GM12878 (cell line): ENCODE data around the gene TRPM3.
"Not testable (repeated sequence)": the region's sequence is repeated elsewhere in the genome, so short reads cannot be mapped to it uniquely, and the experiment has no call there.

Experiments
- ATF7 ChIP-seq: fragments of 450-650 bp; IDR thresholded peaks from 2 replicates; pipeline ENCODE4 v1.6.1; 2016; ENCODE audit warnings: low read depth, mild to moderate bottlenecking
- BCL11A ChIP-seq: IDR thresholded peaks from 2 replicates; pipeline ENCODE4 v1.6.1; 2011; ENCODE audit warnings: low read depth, low read length
- CREM ChIP-seq: IDR thresholded peaks from 2 replicates; pipeline ENCODE4 v1.6.1; 2014; ENCODE audit warnings: antibody characterized with exemption, low read depth
- JUNB ChIP-seq: IDR thresholded peaks from 2 replicates; pipeline ENCODE4 v1.6.1; 2016; ENCODE audit warnings: antibody characterized with exemption, mild to moderate bottlenecking
- KLF5 ChIP-seq: fragments of 450-650 bp; IDR thresholded peaks from 2 replicates; pipeline ENCODE4 v1.6.1; 2014; ENCODE audit warnings: mild to moderate bottlenecking; ENCODE audit not compliant: partially characterized antibody
- NFIC ChIP-seq: IDR thresholded peaks from 2 replicates; pipeline ENCODE4 v1.6.1; 2012; ENCODE audit warnings: low read depth, mild to moderate bottlenecking, inconsistent platforms, low read length, moderate library complexity
- POLR2A ChIP-seq: IDR thresholded peaks from 2 replicates; pipeline ENCODE4 v1.6.1; 2011; ENCODE audit warnings: low read depth, mild to moderate bottlenecking, low read length
- RAD51 ChIP-seq: fragments of 450-650 bp; IDR thresholded peaks from 2 replicates; pipeline ENCODE4 v1.6.1; 2016; ENCODE audit warnings: moderate library complexity, mild to moderate bottlenecking, inconsistent platforms
- REST ChIP-seq: IDR thresholded peaks from 2 replicates; pipeline ENCODE4 v1.6.1; 2012; ENCODE audit warnings: mild to moderate bottlenecking, low read depth, low read length
- RFX5 ChIP-seq: IDR thresholded peaks from 2 replicates; pipeline ENCODE4 v1.6.1; 2011; ENCODE audit warnings: low read depth, low read length, improper control_type of control experiment
- TCF12 ChIP-seq: IDR thresholded peaks from 2 replicates; pipeline ENCODE4 v1.6.1; 2011; ENCODE audit warnings: low read depth, mild to moderate bottlenecking, low read length
- TF ChIP-seq, protein P1 (sequence below), 3 experiments: IDR thresholded peaks in 2 of 3; conservative IDR thresholded peaks in 1 of 3; 2 replicates each; pipeline ENCODE4 v1.5.1; 2011; ENCODE audit warnings: low read depth in 3 of 3, low read length in 3 of 3, mild to moderate bottlenecking in 3 of 3, control low read depth in 2 of 3, moderate library complexity in 2 of 3, inconsistent platforms in 1 of 3, mixed read lengths in 1 of 3; ENCODE audit not compliant: control insufficient read depth in 2 of 3, insufficient read depth in 1 of 3; ENCODE audit errors: extremely low read depth in 1 of 3
- TF ChIP-seq, protein P2 (sequence below): IDR thresholded peaks from 2 replicates; pipeline ENCODE4 v1.6.1; 2012; ENCODE audit warnings: low read length, inconsistent platforms

DNA sequence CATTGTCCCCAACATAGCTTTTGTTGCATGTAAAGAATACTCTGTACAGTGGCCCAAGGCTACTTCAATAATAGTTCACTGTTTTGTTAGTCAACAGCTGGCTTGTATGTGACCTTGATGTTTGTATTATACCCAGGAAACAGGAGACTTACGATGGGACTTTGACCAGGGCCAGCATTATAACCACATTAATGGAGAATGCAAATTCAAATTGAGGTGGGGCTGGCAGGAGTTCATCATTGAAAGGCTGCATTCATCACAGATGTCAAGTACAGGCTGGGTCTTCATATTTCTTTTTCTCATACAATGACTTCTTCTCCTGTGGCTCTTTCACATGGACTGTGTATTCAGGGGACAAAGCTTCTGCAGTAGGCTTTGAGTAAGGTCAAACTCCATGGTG lies 396.6 kb downstream of the TRPM3 start:
- not testable (repeated sequence) for TF ChIP-seq JUNB, BCL11A, CREM, RAD51, RFX5, NFIC, REST, KLF5, ATF7, POLR2A, TCF12
- TF ChIP-seq, protein P1, sequence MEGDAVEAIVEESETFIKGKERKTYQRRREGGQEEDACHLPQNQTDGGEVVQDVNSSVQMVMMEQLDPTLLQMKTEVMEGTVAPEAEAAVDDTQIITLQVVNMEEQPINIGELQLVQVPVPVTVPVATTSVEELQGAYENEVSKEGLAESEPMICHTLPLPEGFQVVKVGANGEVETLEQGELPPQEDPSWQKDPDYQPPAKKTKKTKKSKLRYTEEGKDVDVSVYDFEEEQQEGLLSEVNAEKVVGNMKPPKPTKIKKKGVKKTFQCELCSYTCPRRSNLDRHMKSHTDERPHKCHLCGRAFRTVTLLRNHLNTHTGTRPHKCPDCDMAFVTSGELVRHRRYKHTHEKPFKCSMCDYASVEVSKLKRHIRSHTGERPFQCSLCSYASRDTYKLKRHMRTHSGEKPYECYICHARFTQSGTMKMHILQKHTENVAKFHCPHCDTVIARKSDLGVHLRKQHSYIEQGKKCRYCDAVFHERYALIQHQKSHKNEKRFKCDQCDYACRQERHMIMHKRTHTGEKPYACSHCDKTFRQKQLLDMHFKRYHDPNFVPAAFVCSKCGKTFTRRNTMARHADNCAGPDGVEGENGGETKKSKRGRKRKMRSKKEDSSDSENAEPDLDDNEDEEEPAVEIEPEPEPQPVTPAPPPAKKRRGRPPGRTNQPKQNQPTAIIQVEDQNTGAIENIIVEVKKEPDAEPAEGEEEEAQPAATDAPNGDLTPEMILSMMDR (IDR thresholded peaks at IDR 0.05 in 2 of 3, conservative IDR thresholded peaks at IDR 0.05 in 1 of 3; ENCODE audit: control insufficient read depth in 2 of 3, extremely low read depth in 1 of 3, insufficient read depth in 1 of 3, low read depth in 3 of 3, low read length in 3 of 3), result not testable (repeated sequence)
- TF ChIP-seq, protein P2, sequence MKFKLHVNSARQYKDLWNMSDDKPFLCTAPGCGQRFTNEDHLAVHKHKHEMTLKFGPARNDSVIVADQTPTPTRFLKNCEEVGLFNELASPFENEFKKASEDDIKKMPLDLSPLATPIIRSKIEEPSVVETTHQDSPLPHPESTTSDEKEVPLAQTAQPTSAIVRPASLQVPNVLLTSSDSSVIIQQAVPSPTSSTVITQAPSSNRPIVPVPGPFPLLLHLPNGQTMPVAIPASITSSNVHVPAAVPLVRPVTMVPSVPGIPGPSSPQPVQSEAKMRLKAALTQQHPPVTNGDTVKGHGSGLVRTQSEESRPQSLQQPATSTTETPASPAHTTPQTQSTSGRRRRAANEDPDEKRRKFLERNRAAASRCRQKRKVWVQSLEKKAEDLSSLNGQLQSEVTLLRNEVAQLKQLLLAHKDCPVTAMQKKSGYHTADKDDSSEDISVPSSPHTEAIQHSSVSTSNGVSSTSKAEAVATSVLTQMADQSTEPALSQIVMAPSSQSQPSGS, result not testable (repeated sequence)
